SK-N-MC (cell line): ENCODE data around the gene HIKESHI.

ENCODE experiments used
- DNase-seq: peaks from one replicate; pipeline ENCODE4 v3.0.0-alpha.2; 2011; ENCODE audit warnings: low read depth, low spot score
- H3K27ac ChIP-seq: fragments of 200-600 bp; sonication (generic); 2 replicates; pipeline ENCODE4 v1.5.1; 2016; ENCODE audit warnings: mixed run types
- H3K36me3 ChIP-seq: fragments of 200-600 bp; sonication (generic); 2 replicates; pipeline ENCODE4 v1.6.1; 2017; ENCODE audit warnings: antibody characterized with exemption, low read length, mixed read lengths; ENCODE audit not compliant: insufficient read depth
- H3K4me3 ChIP-seq: fragments of 200-600 bp; sonication (generic); 2 replicates; pipeline ENCODE4 v1.5.1; 2016
- H3K9ac ChIP-seq: fragments of 200-600 bp; sonication (generic); 2 replicates; pipeline ENCODE4 v1.8.0; 2017; ENCODE audit warnings: mixed run types, mixed read lengths; ENCODE audit not compliant: insufficient read length
- H3K9me3 ChIP-seq: fragments of 200-600 bp; sonication (generic); 2 replicates; pipeline ENCODE4 v1.6.1; 2017; ENCODE audit warnings: low read depth, mild to moderate bottlenecking, antibody characterized with exemption, low read length, moderate library complexity, mixed read lengths
- EZH2 ChIP-seq: fragments of 200-600 bp; sonication (generic); IDR thresholded peaks from one replicate; pipeline ENCODE4 v1.6.1; 2017; ENCODE audit warnings: antibody characterized with exemption
- FOXP2 ChIP-seq: optimal IDR thresholded peaks from 2 replicates; pipeline ENCODE3; 2011; ENCODE audit warnings: mild to moderate bottlenecking, moderate library complexity; ENCODE audit not compliant: insufficient read depth; ENCODE audit errors: extremely low read length, control extremely low read depth
- POLR2AphosphoS5 ChIP-seq: IDR thresholded peaks from 2 replicates; pipeline ENCODE4 v1.6.1; 2012; ENCODE audit warnings: mild to moderate bottlenecking, low read depth, low read length, borderline replicate concordance

The HIKESHI gene

GRCh38 chr11:86374586-86374985 is 72.5 kb downstream of the HIKESHI start, which contains the start of gene CCDC81:
Gene CCDC81, plus strand, starts transcription at chr11:86374887. Its CDS starts 277 bp downstream, at chr11:86375164.
- Histone ChIP-seq H3K4me3 (no peak within 1 kb of the TSS), H3K36me3 (no peaks in the 10 kb centered on the region), H3K9ac (no peak within 1 kb of the TSS), H3K9me3 (no peaks in the 10 kb centered on the region), H3K27ac (no peak within 1 kb of the TSS)
- no peak for TF ChIP-seq EZH2
- no peak for TF ChIP-seq FOXP2
- no peak for TF ChIP-seq POLR2AphosphoS5
- no peak for DNase-seq

- no peaks in the 10 kb centered on the region for H3K9me3 ChIP-seq
- no peaks in the 10 kb centered on the region for H3K36me3 ChIP-seq
- no peak for DNase-seq
- H3K4me3 ChIP-seq: no peak overlapping the region
- no peak overlapping the region for H3K9ac ChIP-seq
- TF ChIP-seq FOXP2 (no peak), EZH2 (no peak), POLR2AphosphoS5 (no peak)
- H3K27ac ChIP-seq: no peak overlapping the region
Observed at GRCh38 chr11:86377972-86378371, 75.9 kb downstream of the HIKESHI start.

GRCh38 chr11:86380295-86381059 is 78.4 kb downstream of the HIKESHI start:
- Histone ChIP-seq H3K9me3 (no peaks in the 10 kb centered on the region), H3K4me3 (no peak overlapping the region), H3K36me3 (no peaks in the 10 kb centered on the region), H3K27ac (no peak overlapping the region), H3K9ac (no peak overlapping the region)
- TF ChIP-seq EZH2 (no peak), POLR2AphosphoS5 (no peak), FOXP2 (no peak)
- no peak for DNase-seq

- no peak for DNase-seq
- no peak for TF ChIP-seq EZH2
- no peak for TF ChIP-seq POLR2AphosphoS5
- TF ChIP-seq FOXP2: no peak
- H3K36me3 ChIP-seq: no peaks in the 10 kb centered on the region
- no peak overlapping the region for H3K4me3 ChIP-seq
- no peak overlapping the region for H3K9ac ChIP-seq
- peak overlapping the region; percentile 55; the same call in 1 of the 2 replicates for H3K27ac ChIP-seq
- no peaks in the 10 kb centered on the region for H3K9me3 ChIP-seq
Observed at GRCh38 chr11:86383041-86383955, 81.3 kb downstream of the HIKESHI start.

GRCh38 chr11:86386283-86386682 is 84.2 kb downstream of the HIKESHI start:
- H3K27ac ChIP-seq: no peak overlapping the region
- no peak for DNase-seq
- no peak overlapping the region for H3K4me3 ChIP-seq
- no peaks in the 10 kb centered on the region for H3K36me3 ChIP-seq
- no peaks in the 10 kb centered on the region for H3K9me3 ChIP-seq
- TF ChIP-seq FOXP2: no peak
- no peak for TF ChIP-seq POLR2AphosphoS5
- no peak for TF ChIP-seq EZH2
- no peak overlapping the region for H3K9ac ChIP-seq

GRCh38 chr11:86386746-86387145 is 84.7 kb downstream of the HIKESHI start:
- Histone ChIP-seq H3K4me3 (no peak overlapping the region), H3K36me3 (no peaks in the 10 kb centered on the region), H3K9me3 (no peaks in the 10 kb centered on the region), H3K27ac (no peak overlapping the region), H3K9ac (no peak overlapping the region)
- TF ChIP-seq EZH2 (no peak), POLR2AphosphoS5 (no peak), FOXP2 (no peak)
- no peak for DNase-seq

DNA sequence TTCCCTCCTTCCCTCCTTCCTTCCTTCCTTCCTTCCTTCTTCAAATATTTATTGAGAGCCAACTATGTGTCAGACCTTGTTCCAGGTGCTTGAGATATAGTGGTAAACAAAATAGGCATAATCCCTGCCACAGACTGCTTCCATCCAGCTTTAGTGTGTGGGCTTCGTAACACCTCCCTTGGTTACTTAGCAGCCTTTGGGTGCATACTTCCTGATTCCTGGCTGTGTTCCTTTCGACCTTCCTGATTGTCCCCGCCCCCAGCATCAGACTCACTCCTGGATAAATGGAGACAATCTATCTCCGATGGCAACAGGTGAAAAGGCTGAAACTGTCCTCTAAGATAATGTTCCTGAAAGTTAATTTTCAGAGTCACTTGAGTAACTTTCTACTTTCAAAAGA is 86.2 kb downstream of the HIKESHI start:
- no peak for TF ChIP-seq FOXP2
- no peak for TF ChIP-seq POLR2AphosphoS5
- no peak for TF ChIP-seq EZH2
- no peak overlapping the region for H3K27ac ChIP-seq
- H3K4me3 ChIP-seq: no peak overlapping the region
- no peak for DNase-seq
- H3K36me3 ChIP-seq: no peaks in the 10 kb centered on the region
- no peaks in the 10 kb centered on the region for H3K9me3 ChIP-seq
- H3K9ac ChIP-seq: no peak overlapping the region

DNA sequence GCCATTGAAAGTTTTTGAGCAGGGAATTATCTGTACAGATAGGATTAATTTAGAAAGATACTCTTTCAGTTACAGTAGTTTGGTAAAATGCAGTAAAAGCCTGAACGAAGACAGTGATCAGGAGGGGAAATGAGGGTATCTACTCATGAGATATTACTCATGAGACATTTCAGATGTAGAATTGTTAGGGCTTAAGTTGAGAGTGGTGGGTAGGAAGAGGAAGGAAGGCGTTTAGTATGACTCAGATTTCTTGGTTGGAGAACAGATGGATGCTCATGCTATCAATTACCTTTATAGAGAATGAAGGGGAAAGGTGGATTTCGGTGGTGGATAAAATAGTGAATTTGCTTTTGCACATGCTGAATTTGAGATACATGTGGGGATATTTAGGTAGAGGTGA is 88.4 kb downstream of the HIKESHI start:
- DNase-seq: no peak
- TF ChIP-seq POLR2AphosphoS5: no peak
- TF ChIP-seq FOXP2: no peak
- TF ChIP-seq EZH2: no peak

More for the DNA sequence above, 88.4 kb downstream of the HIKESHI start:
- Histone ChIP-seq H3K4me3 (no peak overlapping the region), H3K9ac (no peak overlapping the region), H3K9me3 (no peaks in the 10 kb centered on the region), H3K27ac (no peak overlapping the region), H3K36me3 (no peaks in the 10 kb centered on the region)
